ENCODE results near the gene DGKQ. TPM values are rescaled to one million over a fixed set of nuclear protein-coding genes. Genes with fewer than 3 reads are reported as not detected.

DGKQ gene
- total and polyA plus RNA-seq, 2 of the 8 experiments (the other 6 are each of a cell fraction or from before 2014, with no cell fraction given): 7.3 to 9.7 TPM

DNA sequence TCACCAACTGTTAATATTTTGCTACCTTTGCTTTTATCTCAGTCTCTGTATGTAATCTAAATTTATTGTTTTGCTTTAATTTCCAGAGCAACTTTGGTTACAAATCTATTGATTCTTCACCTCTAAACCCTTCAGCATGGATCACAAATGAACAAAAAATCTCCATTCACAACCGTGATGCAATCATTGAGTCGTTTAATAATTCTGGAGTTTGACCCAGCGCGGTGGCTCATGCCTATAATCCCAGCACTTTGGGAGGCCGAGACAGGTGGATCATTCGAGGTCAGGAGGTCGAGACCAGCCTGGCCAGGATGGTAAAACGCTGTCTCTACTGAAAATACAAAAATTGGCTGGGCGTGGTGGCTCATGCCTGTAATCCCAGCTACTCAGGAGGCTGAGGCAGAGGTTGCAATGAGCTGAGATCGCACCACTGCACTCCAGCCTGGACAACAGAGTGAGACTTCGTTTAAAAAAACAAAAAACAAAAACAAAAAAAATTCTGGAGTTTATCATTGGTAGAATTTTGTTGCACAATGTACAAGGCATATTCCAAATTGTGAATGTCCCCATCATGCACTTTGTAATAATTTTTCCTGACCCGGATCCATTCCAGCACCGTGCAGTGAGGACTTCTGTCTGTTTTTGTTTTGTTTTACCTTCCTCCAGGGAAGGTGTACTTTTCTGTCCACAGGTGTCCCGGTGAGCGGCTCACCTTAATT lies 11.1 kb upstream of the DGKQ start:
- Histone ChIP-seq H4K91ac (replicated peaks; ENCODE audit: insufficient read length, low read length) (no peak overlapping the region), H3K79me1 (ENCODE audit: low read depth, low read length) (no peaks in the 10 kb centered on the region), H2BK15ac (ENCODE audit: low read length) (no peak overlapping the region), H4K20me1 (replicated peaks in 1 of 2; ENCODE audit: control insufficient read depth in 1 of 2, insufficient read depth in 2 of 2, low read length in 2 of 2) (peaks cover 2 to 5% of the 10 kb centered on the region in 2 experiments), H3K9me3 (ENCODE audit: insufficient read depth in 2 of 2, low read depth in 1 of 2, low read length in 1 of 2) (no peaks in the 10 kb centered on the region), H3K27ac (ENCODE audit: low read depth, low read length) (no peak overlapping the region), H2BK120ac (replicated peaks; ENCODE audit: low read depth, low read length) (no peak overlapping the region), H3K27me3 (replicated peaks in 1 of 4; ENCODE audit: control insufficient read depth in 3 of 4, extremely low read depth in 1 of 4, insufficient read depth in 3 of 4, low read length in 3 of 4) (peaks cover 0 to 21% (median 14%) of the 10 kb centered on the region in 4 experiments; a peak in 6 of 7 replicates), H4K5ac (ENCODE audit: insufficient read length, low read depth, low read length) (no peak overlapping the region), H2AK5ac (ENCODE audit: low read depth, low read length) (no peak overlapping the region), H2AFZ (ENCODE audit: low read length) (0 out of 2 replicates have a peak overlapping the region, but pooled peaks have one; percentile 55), H2BK5ac (ENCODE audit: low read depth, low read length) (no peak overlapping the region), H4K8ac (ENCODE audit: extremely low read depth, insufficient read depth, low read length) (no peak overlapping the region), H3K4me1 (replicated peaks in 1 of 4; ENCODE audit: control insufficient read depth in 3 of 4, insufficient read depth in 4 of 4, low read length in 3 of 4) (peaks cover 0 to 3% (median 3%) of the 10 kb centered on the region in 4 experiments; a peak in 4 of 7 replicates), H3K18ac (ENCODE audit: extremely low read depth, low read length) (no peak overlapping the region; the same call in 1 of the 2 replicates), H3K56ac (replicated peaks; ENCODE audit: insufficient read length, low read depth, low read length) (no peak overlapping the region), H3K14ac (ENCODE audit: insufficient read length) (no peak overlapping the region), H2BK12ac (ENCODE audit: low read depth, low read length) (no peak overlapping the region), H3K23me2 (ENCODE audit: low read depth, low read length) (peaks cover 5% of the 10 kb centered on the region; the same call in 1 of the 2 replicates), H3K4me2 (ENCODE audit: insufficient read depth in 1 of 2, low read depth in 2 of 2, low read length in 2 of 2) (peak overlapping the region; percentile 62 to 75), H3K79me2 (ENCODE audit: control insufficient read depth in 1 of 2, insufficient read depth in 2 of 2, low read length in 2 of 2) (no peaks in the 10 kb centered on the region), H2BK20ac (ENCODE audit: low read length) (no peak overlapping the region), H3K36me3 (ENCODE audit: control insufficient read depth in 2 of 4, insufficient read depth in 4 of 4, low read length in 3 of 4) (no peaks in the 10 kb centered on the region), H3K4ac (replicated peaks; ENCODE audit: insufficient read length, low read depth, low read length) (no peak overlapping the region), H3K23ac (ENCODE audit: insufficient read length) (no peak overlapping the region), H3K4me3 (ENCODE audit: extremely low read depth in 1 of 4, insufficient read depth in 2 of 4, low read depth in 3 of 4, low read length in 4 of 4) (peak overlapping the region in 1 of 4 experiments; percentile 50; a peak in 4 of 8 replicates), H3K9ac (replicated peaks in 1 of 4; ENCODE audit: extremely low read depth in 1 of 4, low read depth in 3 of 4, low read length in 3 of 4) (no peak overlapping the region)
- ChIA-PET POLR2A (ENCODE audit: partially characterized antibody) (no interaction called here), CTCF (ENCODE audit: partially characterized antibody) (no interaction called here)
- no peak for FAIRE-seq
- DNase-seq (ENCODE audit: low read depth in 1 of 2, low spot score in 2 of 2): no peak
- 83% methylated on average over 15 of the region's 15 CpGs; no CpG with 5 or more reads in 1 of the 2 experiments for WGBS, 2 experiments (ENCODE audit: extremely low coverage in 1 of 2, insufficient coverage in 1 of 2, insufficient read length in 1 of 2, insufficient replicate concordance in 2 of 2, low coverage in 1 of 2, low lambda C conversion rate in 2 of 2, missing lambda C conversion rate in 1 of 2)
- no peak for TF ChIP-seq JUN (IDR thresholded peaks at IDR 0.05; ENCODE audit: low read depth, low read length)
- no peak for TF ChIP-seq ASH2L (IDR thresholded peaks at IDR 0.05; ENCODE audit: low read length)
- TF ChIP-seq JUND (IDR thresholded peaks at IDR 0.05; ENCODE audit: low read length): no peak
- TF ChIP-seq FOSL1 (IDR thresholded peaks at IDR 0.05; ENCODE audit: insufficient read depth, low read depth, low read length): no peak
- TF ChIP-seq CTBP2 (IDR thresholded peaks at IDR 0.05; ENCODE audit: borderline replicate concordance, insufficient read depth, insufficient read length, low read length): no peak
- TF ChIP-seq BACH1 (IDR thresholded peaks at IDR 0.05; ENCODE audit: low read length): no peak
- no peak for TF ChIP-seq RFX5 (IDR thresholded peaks at IDR 0.05; ENCODE audit: borderline replicate concordance, low read depth, low read length)
- TF ChIP-seq POLR2A (IDR thresholded peaks at IDR 0.05; ENCODE audit: control extremely low read depth in 1 of 2, low read depth in 2 of 2, low read length in 2 of 2): no peak

All from H1 (cell line).